Activated T-helper 1 cell treated with anti-CD3 and anti-CD28 coated beads, Interleukin-2, amount 50 U/mL, for 16 hours (primary cell): ENCODE data around the gene KRT79.

Experiments
- DNase-seq, 2 donors: peaks; one replicate each; pipeline ENCODE4 v3.0.0-alpha.2; 2020; ENCODE audit warnings: low read depth in 1 of 2, low spot score in 1 of 2

The KRT79 gene

DNA sequence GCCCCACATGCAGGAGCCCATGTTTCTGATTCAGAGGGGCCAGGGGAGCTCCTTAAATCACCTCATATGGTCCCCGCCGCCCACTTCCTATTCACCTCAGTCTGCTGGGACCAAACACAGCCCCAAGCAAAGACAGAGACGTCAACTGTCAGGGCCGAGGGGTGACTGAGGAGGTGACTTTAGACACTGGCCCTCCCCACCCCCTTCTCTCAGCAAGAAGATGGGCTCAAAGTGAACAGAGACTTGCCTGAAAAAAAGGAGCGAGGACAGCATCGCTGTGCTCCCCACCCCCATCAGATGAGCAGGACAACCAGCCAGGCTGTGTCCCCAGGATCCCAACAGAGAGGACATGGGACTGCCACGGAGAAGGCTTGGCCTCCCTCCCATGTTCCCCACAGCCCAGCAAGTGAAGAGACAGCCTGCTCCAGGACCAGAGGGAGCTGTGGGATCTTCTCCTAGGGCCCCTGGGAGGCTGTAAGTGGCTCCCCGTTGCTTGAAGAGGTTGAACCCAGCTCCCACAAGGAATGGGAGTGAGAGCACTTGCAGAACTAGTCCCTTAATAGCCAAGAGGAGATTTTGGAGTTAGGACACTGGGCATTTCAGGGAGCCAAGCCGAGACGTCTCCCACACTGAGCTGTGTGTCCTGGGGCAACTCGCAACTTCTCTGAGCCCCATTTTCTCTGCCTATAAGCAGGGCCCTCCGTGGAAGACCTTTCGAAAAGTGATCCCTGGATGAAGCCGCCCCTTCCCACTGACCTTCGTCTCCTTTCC, 1.3 kb upstream of the KRT79 start:
- no peak for DNase-seq

DNA sequence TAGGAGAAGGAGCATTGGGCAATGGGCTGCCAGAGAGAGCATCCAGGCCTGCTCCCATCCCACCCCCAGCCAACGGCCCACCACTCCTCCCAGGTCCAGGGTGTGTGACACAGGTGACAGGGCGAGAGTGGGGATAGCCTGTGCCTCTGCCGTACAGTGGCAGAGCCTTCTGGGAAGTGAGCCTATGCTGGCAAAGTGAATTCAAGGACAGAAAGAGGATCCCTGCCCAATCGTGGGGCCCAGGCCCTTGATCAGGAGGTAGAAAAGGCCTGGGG, 553 bp upstream of the KRT79 start:
- DNase-seq = no peak

DNA sequence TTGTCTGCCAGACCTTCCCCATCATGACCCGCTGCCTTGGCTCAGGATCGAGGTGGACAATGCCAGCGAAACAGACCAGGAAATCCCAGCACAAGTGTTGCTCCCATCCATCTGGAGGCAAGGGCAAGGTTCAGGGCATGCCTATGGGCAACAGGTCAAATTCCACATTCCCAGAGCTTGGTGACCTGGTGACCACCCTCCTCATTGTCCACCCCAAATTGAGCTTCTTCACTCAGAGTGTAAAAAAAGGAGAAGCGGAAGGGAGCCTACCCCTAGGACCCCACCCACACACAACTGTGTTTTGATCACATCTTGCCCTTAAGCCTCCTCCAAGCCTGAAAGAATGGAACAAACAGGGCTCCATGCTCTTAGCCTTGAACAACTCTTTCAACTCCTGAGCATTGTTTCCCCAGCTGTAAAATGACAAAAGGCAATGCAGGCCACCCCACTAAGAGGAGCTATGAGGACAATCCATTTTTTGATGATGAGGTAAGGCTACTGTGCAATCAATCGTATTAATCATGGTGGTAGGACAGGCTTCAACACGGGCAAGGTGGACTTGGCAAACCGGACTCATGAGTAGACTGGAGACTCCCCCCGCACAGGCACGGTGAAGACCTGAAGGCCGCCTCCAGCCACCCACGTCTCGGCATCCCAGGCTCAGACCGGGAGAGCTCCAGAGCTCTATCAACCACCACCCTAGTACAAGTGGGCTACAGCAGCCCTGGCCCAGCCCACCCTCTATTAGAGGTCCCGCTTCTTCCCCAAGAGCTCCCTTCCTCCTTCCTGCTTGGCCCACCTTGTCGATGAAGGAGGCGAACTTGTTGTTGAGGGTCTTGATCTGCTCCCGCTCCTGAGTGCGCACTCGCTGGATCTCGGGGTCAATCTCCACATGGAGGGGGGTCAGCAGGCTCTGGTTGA, 866 bp downstream of the KRT79 start:
- no peak for DNase-seq

GRCh38 chr12:52832451-52832850, 1.7 kb downstream of the KRT79 start:
- DNase-seq = no peak

GRCh38 chr12:52831251-52831650, 2.9 kb downstream of the KRT79 start:
- DNase-seq = no peak

GRCh38 chr12:52829986-52830770, 3.9 kb downstream of the KRT79 start:
- no peak for DNase-seq

DNA sequence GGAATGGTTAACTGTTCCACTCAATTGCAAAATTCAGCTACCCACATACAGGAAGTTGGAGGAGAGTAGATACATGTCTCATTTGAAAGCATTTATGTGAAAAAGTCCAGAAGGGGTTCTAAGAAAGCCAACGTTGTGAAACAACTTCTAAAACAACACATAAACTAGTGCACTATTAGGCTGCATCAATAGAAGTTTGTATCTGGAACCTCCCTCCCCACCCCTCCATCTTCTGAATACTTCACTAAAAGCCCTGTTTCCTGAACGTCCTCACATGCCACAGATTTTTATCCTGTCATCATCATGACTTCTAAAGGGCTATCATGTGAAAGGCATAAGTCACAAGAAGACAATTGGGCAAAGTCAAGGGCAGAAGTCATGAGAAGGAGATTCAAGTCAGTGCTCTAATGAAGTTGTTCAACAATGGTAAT, 5.5 kb downstream of the KRT79 start:
- no peak for DNase-seq

DNA sequence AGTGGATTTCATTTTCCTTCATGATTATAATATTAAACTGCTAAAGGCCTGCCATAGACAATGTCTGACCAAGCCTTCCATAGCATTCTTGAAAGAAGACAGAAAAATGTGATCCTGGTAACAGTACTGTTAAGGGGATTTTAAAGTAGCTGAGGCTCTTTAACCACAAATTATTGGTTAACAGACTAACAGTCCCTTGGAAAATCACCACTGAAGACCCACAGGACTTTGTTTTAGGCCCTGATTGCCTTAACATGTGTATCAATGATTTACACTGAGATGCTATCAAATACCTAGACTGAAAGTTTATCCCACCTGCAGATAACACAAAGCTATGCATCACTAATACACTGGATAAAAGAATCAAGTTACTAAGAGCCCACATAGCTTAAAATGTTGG, 6.0 kb downstream of the KRT79 start:
- no peak for DNase-seq

GRCh38 chr12:52827499-52828090, 6.5 kb downstream of the KRT79 start:
- DNase-seq = no peak

- no peak for DNase-seq
These were observed 7.3 kb downstream of the KRT79 start for GRCh38 chr12:52826611-52827498.

GRCh38 chr12:52825961-52826360, 8.2 kb downstream of the KRT79 start:
- DNase-seq = no peak

GRCh38 chr12:52824741-52825410, 9.2 kb downstream of the KRT79 start:
- no peak for DNase-seq

DNA sequence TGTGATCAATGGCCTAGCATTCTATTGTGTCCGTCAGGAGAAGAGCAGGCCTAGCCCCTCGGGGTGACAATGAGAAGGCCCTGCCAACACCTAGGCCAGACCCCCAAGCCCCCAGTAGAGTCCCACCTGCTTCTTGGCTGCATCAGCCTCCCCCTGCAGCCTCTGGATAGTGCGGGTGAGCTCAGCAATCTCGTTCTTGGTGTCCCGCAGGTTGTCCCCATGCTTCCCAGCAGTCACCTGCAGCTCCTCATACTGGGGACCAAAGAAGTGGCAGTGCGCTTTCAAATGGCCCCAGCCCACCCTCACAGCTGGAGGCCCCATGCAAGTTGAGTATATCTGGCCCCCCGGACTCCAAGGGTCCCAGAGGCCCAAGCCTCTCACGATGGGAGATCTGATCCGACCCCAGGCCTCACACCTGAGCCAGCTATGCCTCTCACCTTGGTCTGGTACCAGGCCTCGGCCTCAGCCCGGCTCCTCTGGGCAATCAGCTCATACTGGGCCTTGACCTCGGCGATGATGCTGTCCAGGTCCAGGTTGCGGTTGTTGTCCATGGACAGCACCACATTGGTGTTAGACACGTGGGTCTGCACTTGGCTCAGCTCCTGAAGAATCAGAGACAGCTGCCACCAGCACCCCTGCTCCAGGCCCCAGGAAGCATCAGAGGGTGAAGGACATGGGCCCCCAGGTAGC, 10.2 kb downstream of the KRT79 start:
- DNase-seq = no peak

GRCh38 chr12:52822771-52823510, 11.2 kb downstream of the KRT79 start:
- no peak for DNase-seq

DNA sequence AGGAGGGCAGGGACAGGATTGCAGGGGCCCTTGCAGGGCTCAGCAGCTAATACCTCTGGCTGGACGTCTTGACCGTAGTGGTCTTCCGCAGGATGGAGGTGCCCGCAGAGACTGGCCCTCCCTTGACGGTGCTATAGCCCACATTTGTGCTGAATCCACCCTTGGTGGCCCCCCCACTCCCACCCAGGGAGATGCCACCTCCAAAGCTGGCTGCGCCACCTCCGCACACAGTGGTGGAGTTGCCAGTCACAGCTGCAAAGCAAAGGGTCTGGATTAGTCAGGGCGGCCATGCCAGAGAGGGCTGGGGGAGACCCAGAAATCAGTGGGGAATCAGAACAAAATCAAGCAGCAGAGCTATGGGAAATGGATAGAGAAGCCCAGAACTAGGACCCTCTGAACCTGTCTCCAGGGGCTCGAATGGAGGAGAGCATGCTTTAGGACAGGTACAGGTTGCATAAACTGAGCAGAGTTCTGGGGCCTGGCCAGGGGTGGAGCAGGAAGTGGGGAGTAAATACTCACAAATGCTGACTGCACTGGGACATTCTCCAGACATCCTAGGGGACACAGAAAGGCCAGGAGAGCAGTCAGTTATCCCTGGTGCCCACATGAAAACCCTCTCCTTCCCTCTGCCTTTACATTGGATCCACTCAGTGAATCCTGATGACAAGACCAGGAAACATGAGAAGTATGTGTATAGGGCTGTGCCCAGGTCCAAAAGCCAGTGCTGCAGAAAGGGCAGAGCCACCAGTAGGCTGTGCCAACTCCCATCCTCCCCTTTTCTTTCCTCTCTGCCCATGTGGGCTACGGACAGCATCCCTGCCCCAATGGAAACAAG, 12.1 kb downstream of the KRT79 start:
- no peak for DNase-seq

- DNase-seq = no peak
These were observed 12.9 kb downstream of the KRT79 start for GRCh38 chr12:52821071-52821730.

GRCh38 chr12:52820521-52820920, 13.6 kb downstream of the KRT79 start:
- DNase-seq = no peak
